Measurements from ENCODE around the gene C11orf52.

Gene C11orf52

DNA sequence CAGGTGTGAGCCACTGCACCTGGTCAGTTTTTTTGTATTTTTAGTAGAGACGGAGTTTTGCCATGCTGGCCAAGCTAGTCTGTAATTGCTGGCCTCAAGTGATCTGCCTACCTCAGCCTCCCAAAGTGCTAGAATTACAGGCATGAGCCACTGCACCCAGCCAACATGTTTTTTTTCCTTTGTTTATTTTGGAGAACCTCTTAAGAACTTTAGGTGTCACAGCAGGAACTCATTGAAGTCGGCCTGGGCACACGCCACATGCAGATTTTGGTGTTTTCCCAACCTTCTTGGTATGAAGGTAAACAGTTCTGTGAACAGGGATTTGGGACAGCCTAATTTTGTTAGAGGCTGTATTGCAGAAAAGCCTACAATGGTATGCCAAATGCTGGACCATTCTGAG lies 27.8 kb downstream of the C11orf52 start:
- TF ChIP-seq L3MBTL2 (conservative IDR thresholded peaks at IDR 0.05), result no peak
- no peak for TF ChIP-seq SP1 (IDR thresholded peaks at IDR 0.05)
- no peak for TF ChIP-seq HDGF (IDR thresholded peaks at IDR 0.05; ENCODE audit: borderline replicate concordance)
- TF ChIP-seq, protein P1, sequence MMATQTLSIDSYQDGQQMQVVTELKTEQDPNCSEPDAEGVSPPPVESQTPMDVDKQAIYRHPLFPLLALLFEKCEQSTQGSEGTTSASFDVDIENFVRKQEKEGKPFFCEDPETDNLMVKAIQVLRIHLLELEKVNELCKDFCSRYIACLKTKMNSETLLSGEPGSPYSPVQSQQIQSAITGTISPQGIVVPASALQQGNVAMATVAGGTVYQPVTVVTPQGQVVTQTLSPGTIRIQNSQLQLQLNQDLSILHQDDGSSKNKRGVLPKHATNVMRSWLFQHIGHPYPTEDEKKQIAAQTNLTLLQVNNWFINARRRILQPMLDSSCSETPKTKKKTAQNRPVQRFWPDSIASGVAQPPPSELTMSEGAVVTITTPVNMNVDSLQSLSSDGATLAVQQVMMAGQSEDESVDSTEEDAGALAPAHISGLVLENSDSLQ (IDR thresholded peaks at IDR 0.05), result no peak
- TF ChIP-seq FOXM1 (IDR thresholded peaks at IDR 0.05; ENCODE audit: borderline replicate concordance), result no peak
- TF ChIP-seq FOXK2 (IDR thresholded peaks at IDR 0.05), result no peak
- no peak for TF ChIP-seq SUZ12 (IDR thresholded peaks at IDR 0.05)
- no peak for TF ChIP-seq TARDBP (IDR thresholded peaks at IDR 0.05)
- no peak for TF ChIP-seq FOXA1 (IDR thresholded peaks at IDR 0.05)
- no peak for TF ChIP-seq LEF1 (IDR thresholded peaks at IDR 0.05; ENCODE audit: borderline replicate concordance)
- TF ChIP-seq ZNF384 (IDR thresholded peaks at IDR 0.05), result no peak
- no peak for TF ChIP-seq NFRKB (IDR thresholded peaks at IDR 0.05)
- TF ChIP-seq CTBP1 (IDR thresholded peaks at IDR 0.05; ENCODE audit: borderline replicate concordance), result no peak
- TF ChIP-seq BHLHE40 (IDR thresholded peaks at IDR 0.05; ENCODE audit: borderline replicate concordance), result no peak
- TF ChIP-seq ELF4 (IDR thresholded peaks at IDR 0.05), result no peak
- no peak for TF ChIP-seq ARNT (IDR thresholded peaks at IDR 0.05)
- CTCF ChIA-PET, result interaction anchor here (0.7 kb wide), 1 partner anchor 29 kb away, joined by 3 read pairs; no protein-coding TSS in a partner anchor

DNA sequence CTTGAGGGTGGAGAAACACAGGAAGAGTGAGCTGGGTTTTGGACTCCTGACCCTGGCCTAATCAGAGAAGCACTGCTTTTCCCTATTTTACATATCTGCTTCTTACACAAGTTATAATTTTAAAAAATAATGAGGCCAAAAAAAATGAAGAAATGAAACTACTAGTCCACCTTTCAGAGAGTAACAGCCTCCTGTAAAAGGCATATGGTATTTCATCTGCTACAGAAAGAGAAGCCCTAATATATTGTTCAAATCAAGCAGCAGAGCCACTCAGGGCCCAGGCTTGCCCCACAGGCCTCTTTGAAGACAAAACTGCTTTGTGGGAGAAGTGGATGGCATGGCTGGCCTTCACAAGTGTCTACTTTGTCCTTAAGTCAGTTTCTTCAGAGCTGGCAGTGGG lies 28.4 kb downstream of the C11orf52 start:
- DNase-seq (ENCODE audit: extremely low spot score), result no peak
- POLR2A ChIA-PET, result no interaction called here
- TF ChIP-seq FOXA1 (IDR thresholded peaks at IDR 0.05), result no peak
- TF ChIP-seq FOXM1 (IDR thresholded peaks at IDR 0.05; ENCODE audit: borderline replicate concordance), result no peak
- no peak for TF ChIP-seq L3MBTL2 (conservative IDR thresholded peaks at IDR 0.05)
- no peak for TF ChIP-seq FOXK2 (IDR thresholded peaks at IDR 0.05)
- TF ChIP-seq SP1 (IDR thresholded peaks at IDR 0.05), result no peak
- TF ChIP-seq ELF4 (IDR thresholded peaks at IDR 0.05), result no peak
- CTCF ChIA-PET, result interaction anchor here (0.7 kb wide), 1 partner anchor 29 kb away, joined by 3 read pairs; no protein-coding TSS in a partner anchor

More for the DNA sequence above, 27.8 kb downstream of the C11orf52 start:
- POLR2A ChIA-PET, result no interaction called here
- DNase-seq (ENCODE audit: extremely low spot score), result no peak

DNA sequence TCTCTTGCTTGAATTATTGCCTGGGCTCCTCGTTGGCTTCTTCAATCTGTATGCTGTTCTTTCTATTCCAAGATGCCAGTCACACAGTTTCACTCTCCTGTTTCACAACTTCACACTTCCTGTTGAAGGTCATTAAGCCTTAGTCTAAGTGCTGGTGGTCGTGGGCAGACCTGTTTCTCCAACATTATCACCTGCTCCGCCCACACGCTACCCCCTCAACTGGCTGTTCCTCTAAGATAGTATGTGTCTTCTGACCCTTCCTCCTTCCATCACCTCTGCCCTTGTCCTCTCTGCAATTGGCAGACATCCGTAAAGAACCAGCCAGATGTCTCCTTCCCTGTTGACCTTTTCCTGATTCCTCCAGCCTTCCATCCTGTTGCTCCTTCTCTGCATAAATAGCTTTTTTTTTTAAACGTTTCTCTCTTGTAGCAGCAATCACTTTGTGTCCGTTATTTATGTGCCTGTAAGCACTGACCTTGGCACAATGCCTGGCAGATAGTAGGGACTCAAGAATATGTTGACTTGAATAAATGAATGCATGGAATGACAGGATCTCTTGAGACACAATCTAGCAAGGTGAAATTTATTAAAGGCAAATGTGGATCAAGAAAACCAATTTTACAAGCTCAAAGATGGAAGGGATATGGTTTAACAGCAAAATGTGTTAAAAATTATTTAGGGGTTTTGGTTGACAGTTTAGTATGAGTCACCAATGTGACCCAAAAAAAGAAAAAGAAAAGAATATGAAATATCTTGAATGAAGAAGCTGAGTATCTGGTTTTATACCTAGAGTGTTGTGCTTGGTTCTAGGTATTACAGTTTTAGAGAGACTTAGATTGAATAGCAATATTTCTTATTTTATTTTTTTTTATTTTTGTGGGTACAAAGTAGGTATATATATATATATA lies 31.1 kb downstream of the C11orf52 start:
- no peak for TF ChIP-seq FOXK2 (IDR thresholded peaks at IDR 0.05)
- TF ChIP-seq ARNT (IDR thresholded peaks at IDR 0.05), result no peak
- TF ChIP-seq CTBP1 (IDR thresholded peaks at IDR 0.05; ENCODE audit: borderline replicate concordance), result no peak
- no peak for TF ChIP-seq HDGF (IDR thresholded peaks at IDR 0.05; ENCODE audit: borderline replicate concordance)
- no peak for TF ChIP-seq BHLHE40 (IDR thresholded peaks at IDR 0.05; ENCODE audit: borderline replicate concordance)
- no peak for TF ChIP-seq NFRKB (IDR thresholded peaks at IDR 0.05)
- no peak for TF ChIP-seq TARDBP (IDR thresholded peaks at IDR 0.05)
- no peak for TF ChIP-seq SUZ12 (IDR thresholded peaks at IDR 0.05)
- TF ChIP-seq LEF1 (IDR thresholded peaks at IDR 0.05; ENCODE audit: borderline replicate concordance), result no peak
- no peak for TF ChIP-seq L3MBTL2 (conservative IDR thresholded peaks at IDR 0.05)
- TF ChIP-seq ELF4 (IDR thresholded peaks at IDR 0.05), result no peak
- TF ChIP-seq FOXA1 (IDR thresholded peaks at IDR 0.05), result no peak
- no peak for TF ChIP-seq SP1 (IDR thresholded peaks at IDR 0.05)
- TF ChIP-seq, protein P1 (IDR thresholded peaks at IDR 0.05), result no peak
- no peak for TF ChIP-seq ZNF384 (IDR thresholded peaks at IDR 0.05)
- no peak for TF ChIP-seq FOXM1 (IDR thresholded peaks at IDR 0.05; ENCODE audit: borderline replicate concordance)
- CTCF ChIA-PET, result interaction anchor here (1.0 kb wide), 1 partner anchor 9 kb away, joined by 3 read pairs; no protein-coding TSS in a partner anchor
- POLR2A ChIA-PET, result no interaction called here
- DNase-seq (ENCODE audit: extremely low spot score), result no peak

DNA sequence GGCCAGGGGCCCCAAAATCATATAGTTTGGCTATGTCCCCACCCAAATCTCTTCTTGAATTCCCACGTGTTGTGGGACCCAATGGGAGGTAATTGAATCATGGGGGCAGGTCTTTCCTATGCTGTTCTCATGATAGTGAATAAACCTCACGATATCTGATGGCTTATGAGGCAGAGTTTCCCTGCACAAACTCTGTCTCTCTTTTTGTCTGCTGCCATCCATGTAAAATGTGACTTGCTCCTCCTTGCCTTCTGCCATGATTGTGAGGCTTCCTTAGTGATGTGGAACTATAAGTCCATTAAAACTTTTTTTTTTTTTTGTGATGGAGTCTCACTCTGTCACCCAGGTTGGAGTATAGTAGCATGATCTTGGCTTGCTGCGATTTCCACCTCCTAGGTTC lies 32.9 kb downstream of the C11orf52 start:
- CTCF ChIA-PET, result no interaction called here
- DNase-seq (ENCODE audit: extremely low spot score), result no peak
- POLR2A ChIA-PET, result no interaction called here
- no peak for TF ChIP-seq HDGF (IDR thresholded peaks at IDR 0.05; ENCODE audit: borderline replicate concordance)
- no peak for TF ChIP-seq LEF1 (IDR thresholded peaks at IDR 0.05; ENCODE audit: borderline replicate concordance)
- TF ChIP-seq FOXK2 (IDR thresholded peaks at IDR 0.05), result no peak
- TF ChIP-seq TARDBP (IDR thresholded peaks at IDR 0.05), result no peak
- no peak for TF ChIP-seq BHLHE40 (IDR thresholded peaks at IDR 0.05; ENCODE audit: borderline replicate concordance)
- no peak for TF ChIP-seq FOXM1 (IDR thresholded peaks at IDR 0.05; ENCODE audit: borderline replicate concordance)
- no peak for TF ChIP-seq CTBP1 (IDR thresholded peaks at IDR 0.05; ENCODE audit: borderline replicate concordance)
- TF ChIP-seq ELF4 (IDR thresholded peaks at IDR 0.05), result no peak
- no peak for TF ChIP-seq ARNT (IDR thresholded peaks at IDR 0.05)
- TF ChIP-seq L3MBTL2 (conservative IDR thresholded peaks at IDR 0.05), result no peak
- TF ChIP-seq, protein P1 (IDR thresholded peaks at IDR 0.05), result no peak
- TF ChIP-seq ZNF384 (IDR thresholded peaks at IDR 0.05), result no peak
- no peak for TF ChIP-seq FOXA1 (IDR thresholded peaks at IDR 0.05)
- TF ChIP-seq NFRKB (IDR thresholded peaks at IDR 0.05), result no peak
- TF ChIP-seq SP1 (IDR thresholded peaks at IDR 0.05), result no peak
- no peak for TF ChIP-seq SUZ12 (IDR thresholded peaks at IDR 0.05)

DNA sequence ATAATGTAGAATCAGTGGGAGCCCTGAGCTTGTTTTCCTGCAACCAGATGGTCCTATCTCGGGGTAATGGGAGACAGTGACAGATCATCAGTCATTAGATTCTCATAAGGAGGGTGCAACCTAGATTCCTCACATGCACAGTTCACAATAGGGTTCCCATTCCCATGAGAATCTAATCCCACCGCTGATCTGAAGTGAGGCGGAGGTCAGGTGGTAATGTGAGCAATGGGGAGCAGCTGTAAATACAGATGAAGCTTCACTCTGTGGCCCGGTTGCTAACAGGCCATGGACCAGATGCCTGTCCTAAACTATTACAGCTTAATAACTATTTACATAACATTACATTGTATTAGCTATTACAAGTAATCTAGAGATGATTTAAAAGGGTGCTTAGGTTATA lies 35.4 kb downstream of the C11orf52 start:
- CTCF ChIA-PET, result interaction anchor here (1.1 kb wide), 1 partner anchor 16 kb away, joined by 3 read pairs; no protein-coding TSS in a partner anchor
- POLR2A ChIA-PET, result no interaction called here
- TF ChIP-seq L3MBTL2 (conservative IDR thresholded peaks at IDR 0.05), result no peak
- TF ChIP-seq SP1 (IDR thresholded peaks at IDR 0.05), result no peak
- TF ChIP-seq TARDBP (IDR thresholded peaks at IDR 0.05), result no peak
- TF ChIP-seq FOXA1 (IDR thresholded peaks at IDR 0.05), result no peak
- no peak for TF ChIP-seq BHLHE40 (IDR thresholded peaks at IDR 0.05; ENCODE audit: borderline replicate concordance)
- TF ChIP-seq, protein P1 (IDR thresholded peaks at IDR 0.05), result no peak
- no peak for TF ChIP-seq LEF1 (IDR thresholded peaks at IDR 0.05; ENCODE audit: borderline replicate concordance)
- no peak for TF ChIP-seq FOXK2 (IDR thresholded peaks at IDR 0.05)
- no peak for TF ChIP-seq ZNF384 (IDR thresholded peaks at IDR 0.05)
- no peak for TF ChIP-seq CTBP1 (IDR thresholded peaks at IDR 0.05; ENCODE audit: borderline replicate concordance)
- TF ChIP-seq ELF4 (IDR thresholded peaks at IDR 0.05), result no peak
- TF ChIP-seq HDGF (IDR thresholded peaks at IDR 0.05; ENCODE audit: borderline replicate concordance), result no peak
- TF ChIP-seq ARNT (IDR thresholded peaks at IDR 0.05), result no peak
- no peak for TF ChIP-seq FOXM1 (IDR thresholded peaks at IDR 0.05; ENCODE audit: borderline replicate concordance)
- no peak for TF ChIP-seq SUZ12 (IDR thresholded peaks at IDR 0.05)
- no peak for TF ChIP-seq NFRKB (IDR thresholded peaks at IDR 0.05)
- no peak for DNase-seq (ENCODE audit: extremely low spot score)

Data from HEK293T (cell line).